Lung microvascular endothelial cell (primary cell): ENCODE results near the gene OPN1MW. TPM values are rescaled to one million over a fixed set of nuclear protein-coding genes. Genes with fewer than 3 reads are reported as not detected.
"Not testable (repeated sequence)": the region's sequence is repeated elsewhere in the genome, so short reads cannot be mapped to it uniquely, and the experiment has no call there.

Source experiments
- DNase-seq, 2 donors: peaks; one replicate each; pipeline versions ENCODE4 v3.0.0 to v3.0.0-alpha.2; 2010; ENCODE audit warnings: low read depth in 2 of 2
- total RNA-seq: library from RNA; depleted of rRNA; stranded (reverse); fragments of >200 nt; gene quantifications from 2 replicates; pipeline ENCODE4 v1.2.1, GENCODE V29; 2014

Gene OPN1MW
- total RNA-seq: 0.79 TPM in 1 of 2 replicates, not detected in the other

- DNase-seq: not testable (repeated sequence)
Measured at GRCh38 chrX:154182296-154182695, at the start of gene OPN1MW. OPN1MW (plus strand) TSS chrX:154182596; CDS start chrX:154182678, 82 bp downstream.

GRCh38 chrX:154135458-154136229, 46.8 kb upstream of the OPN1MW start:
- no peak for DNase-seq

- DNase-seq: peak; percentile 60 to 86
Measured at GRCh38 chrX:154136627-154137161, 45.7 kb upstream of the OPN1MW start.

GRCh38 chrX:154138857-154139256, 43.5 kb upstream of the OPN1MW start:
- no peak for DNase-seq

GRCh38 chrX:154140206-154140605, 42.2 kb upstream of the OPN1MW start:
- no peak for DNase-seq

- no peak for DNase-seq
Measured at GRCh38 chrX:154140742-154141141, 41.7 kb upstream of the OPN1MW start.

- DNase-seq: no peak
Measured at GRCh38 chrX:154142386-154142785, 40.0 kb upstream of the OPN1MW start.

GRCh38 chrX:154142950-154143745, 39.2 kb upstream of the OPN1MW start:
- DNase-seq: no peak

- not testable (repeated sequence) for DNase-seq
Measured at GRCh38 chrX:154144010-154144409, 38.4 kb upstream of the OPN1MW start, which contains the start of gene OPN1LW. OPN1LW (plus strand) TSS chrX:154144243; CDS start chrX:154144284, 41 bp downstream.

GRCh38 chrX:154151030-154151429, 31.4 kb upstream of the OPN1MW start:
- not testable (repeated sequence) for DNase-seq

- not testable (repeated sequence) for DNase-seq
Measured at GRCh38 chrX:154156221-154156620, 26.2 kb upstream of the OPN1MW start.

GRCh38 chrX:154157207-154157606, 25.2 kb upstream of the OPN1MW start:
- not testable (repeated sequence) for DNase-seq

- not testable (repeated sequence) for DNase-seq
Measured at GRCh38 chrX:154159345-154159744, 23.1 kb upstream of the OPN1MW start.

- DNase-seq: not testable (repeated sequence)
Measured at GRCh38 chrX:154164902-154165301, 17.5 kb upstream of the OPN1MW start.

GRCh38 chrX:154168384-154168783, 14.0 kb upstream of the OPN1MW start:
- DNase-seq: not testable (repeated sequence)

- DNase-seq: not testable (repeated sequence)
Measured at GRCh38 chrX:154172535-154172943, 9.9 kb upstream of the OPN1MW start.

GRCh38 chrX:154174356-154174755, 8.0 kb upstream of the OPN1MW start:
- not testable (repeated sequence) for DNase-seq

- DNase-seq: not testable (repeated sequence)
Measured at GRCh38 chrX:154183794-154184193, 1.4 kb downstream of the OPN1MW start.

- not testable (repeated sequence) for DNase-seq
Measured at GRCh38 chrX:154192846-154193245, 10.4 kb downstream of the OPN1MW start.

- DNase-seq: not testable (repeated sequence)
Measured at GRCh38 chrX:154194316-154194715, 11.9 kb downstream of the OPN1MW start.

- DNase-seq: not testable (repeated sequence)
Measured at GRCh38 chrX:154196466-154196865, 14.1 kb downstream of the OPN1MW start.
